Stimulated activated CD8-positive, alpha-beta memory T cell treated with anti-CD3 and anti-CD28 coated beads, Interleukin-12 subunit alpha, Interleukin-12 subunit beta, amount 100 ng/mL, for 24 hours (primary cell): Measurements from ENCODE around the gene NFASC.

Experiments
- DNase-seq: peaks from one replicate; pipeline ENCODE4 v3.0.0-alpha.2; 2020; ENCODE audit errors: extremely low read depth

Gene NFASC

DNA sequence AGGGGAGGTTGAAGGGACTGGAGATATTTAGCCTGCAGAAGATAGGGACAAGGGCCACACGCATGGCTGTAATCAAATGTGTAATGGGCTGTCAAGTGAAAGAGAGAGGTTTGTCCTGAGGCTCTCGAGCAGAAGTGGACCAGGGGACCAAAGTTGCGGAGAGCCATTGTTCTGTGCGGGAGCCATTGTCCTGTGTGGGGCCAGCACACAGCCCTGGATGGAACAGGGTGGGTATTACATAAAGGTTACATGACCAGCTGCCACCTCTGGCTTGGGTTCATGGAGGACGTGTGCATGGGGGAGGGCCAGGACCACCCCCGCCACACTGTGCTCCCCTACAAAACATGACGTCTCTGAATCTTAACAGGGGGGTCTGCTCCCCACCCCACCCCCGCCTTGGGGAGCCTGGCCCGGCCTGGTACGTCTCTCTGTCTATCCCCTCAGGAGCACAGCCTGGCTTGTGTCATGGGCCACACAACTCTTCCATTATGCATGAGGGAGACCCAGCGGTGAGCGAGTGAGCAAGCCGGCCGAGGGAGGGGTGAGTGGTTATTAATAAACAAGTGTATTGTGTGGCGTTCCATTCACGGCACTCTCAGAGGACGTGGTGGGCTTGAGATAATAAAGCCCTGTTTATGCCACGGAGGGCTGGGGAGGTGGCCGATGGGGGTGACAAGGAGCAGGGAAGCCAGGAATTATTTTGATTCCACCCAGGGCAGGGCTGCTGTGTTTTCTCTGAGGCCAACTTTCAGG is at the start of gene NFASC:
TSS of gene NFASC (plus strand) at position 703 of the 753 bp plus-strand sequence. CDS start 73,454 bp downstream, outside the sequence.
- no peak for DNase-seq

DNA sequence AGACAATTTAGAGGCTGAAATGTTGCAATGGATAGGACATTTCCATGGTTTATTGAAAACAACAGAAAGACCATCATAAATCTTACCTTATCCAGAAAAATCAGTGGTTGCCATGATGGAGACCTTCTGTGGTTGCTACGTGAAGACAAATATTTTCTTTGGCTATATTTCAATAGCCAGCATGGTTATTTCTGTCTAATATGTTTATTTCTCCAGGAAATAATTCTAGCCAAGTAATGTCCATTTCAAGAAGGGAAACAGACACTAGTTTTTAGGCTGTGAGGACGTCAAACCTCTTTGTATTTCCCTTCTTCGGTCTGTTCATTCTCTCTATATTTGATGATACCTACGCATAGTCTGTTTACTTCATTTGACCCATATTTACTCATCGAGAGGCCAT is 49.2 kb upstream of the NFASC start:
- DNase-seq: no peak

DNA sequence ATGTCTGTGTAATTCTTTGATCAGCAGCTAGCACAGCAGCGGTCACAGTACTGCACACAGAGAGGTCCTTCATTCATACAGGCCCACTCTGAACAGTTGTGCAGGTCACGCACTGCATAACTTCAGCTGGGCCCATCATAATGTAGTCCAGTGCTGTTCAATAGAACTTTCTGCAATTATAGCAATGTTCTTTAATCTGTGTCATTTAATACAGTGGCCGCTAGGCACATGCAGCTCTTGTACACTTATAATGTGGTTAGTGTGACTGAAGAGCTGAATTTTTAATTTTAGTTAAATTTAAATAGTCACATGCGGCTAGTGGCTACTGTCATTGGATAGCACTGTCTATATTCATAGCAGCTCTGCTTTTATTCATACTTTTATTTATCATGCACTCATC is 48.7 kb upstream of the NFASC start:
- no peak for DNase-seq

DNA sequence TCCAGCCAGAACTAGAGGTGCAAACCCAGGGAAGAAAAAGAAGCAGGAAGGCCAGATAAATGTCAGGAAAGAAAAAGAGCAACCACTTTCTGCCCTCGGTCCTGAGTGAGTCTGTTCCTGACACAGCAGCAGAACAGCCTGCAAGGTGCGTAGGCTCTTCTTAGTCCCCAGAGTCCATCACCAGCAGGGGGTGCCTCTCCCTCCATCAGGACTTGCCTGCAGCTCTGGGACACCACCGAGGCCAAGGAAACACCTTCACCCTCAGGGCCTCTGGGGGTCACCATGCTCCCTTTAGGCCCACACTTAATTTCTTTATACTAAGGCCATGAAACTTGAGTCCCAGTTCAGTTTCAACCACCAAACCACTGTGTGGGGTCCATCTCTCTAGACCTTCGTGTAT is 43.7 kb upstream of the NFASC start:
- no peak for DNase-seq

DNA sequence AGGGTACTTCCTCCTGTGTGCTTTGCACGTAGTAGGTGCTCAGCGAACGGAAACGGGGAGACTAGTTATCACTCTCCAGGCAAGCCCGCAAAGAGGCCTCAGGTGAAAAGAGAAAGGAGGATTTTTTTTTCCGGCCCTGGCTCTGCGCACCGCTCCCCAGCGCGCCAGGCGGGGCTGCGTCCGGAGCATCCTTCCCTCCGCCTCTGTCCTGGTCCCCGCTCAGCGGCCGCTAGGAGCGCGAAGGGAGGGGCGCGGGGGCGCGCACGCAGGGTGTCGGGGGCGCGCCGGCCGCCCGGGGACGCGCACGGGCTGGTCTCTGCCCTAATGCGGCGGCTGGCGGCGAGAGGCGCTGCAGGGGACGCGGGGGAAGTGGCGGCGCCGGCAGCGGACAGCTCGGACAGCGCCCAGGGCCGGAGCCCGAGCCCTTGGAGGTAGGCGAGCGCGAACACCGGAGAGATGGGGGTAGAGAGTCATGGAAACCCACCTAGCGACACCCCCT is 42.3 kb upstream of the NFASC start:
- DNase-seq: no peak

DNA sequence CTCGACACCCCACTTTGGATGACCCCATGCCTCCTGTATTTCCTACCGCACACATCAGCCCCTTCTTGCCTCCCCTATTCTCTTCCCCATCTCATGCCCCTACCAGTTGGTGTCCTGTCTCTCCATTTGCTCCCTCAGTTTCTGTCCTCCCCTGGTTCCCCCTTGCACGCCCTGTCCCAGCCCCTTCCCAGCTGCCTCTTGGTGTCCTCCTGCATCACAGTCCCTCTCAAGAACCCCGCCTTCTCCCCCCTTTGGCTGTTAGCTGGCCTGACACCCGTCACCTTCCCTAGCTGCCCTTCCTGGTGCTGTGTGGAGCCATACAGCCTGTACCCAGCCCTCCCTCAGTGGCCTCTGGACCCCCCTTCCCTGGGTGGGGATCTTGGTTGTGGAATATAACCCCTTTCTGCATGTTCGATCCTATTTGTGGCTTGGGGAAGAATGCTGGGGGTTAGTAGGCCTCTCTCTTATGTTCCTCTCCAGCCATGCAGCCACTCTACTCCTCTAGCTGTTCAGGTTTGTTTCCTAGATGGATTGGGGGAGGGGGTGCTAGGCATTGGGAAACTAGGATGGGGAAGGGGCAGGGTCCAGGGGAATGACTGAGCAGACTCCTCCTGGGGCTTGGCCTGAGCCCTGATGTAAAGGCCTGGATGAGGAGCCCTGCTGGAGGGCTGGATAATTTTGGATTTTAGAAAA is 41.4 kb upstream of the NFASC start:
- DNase-seq: no peak

DNA sequence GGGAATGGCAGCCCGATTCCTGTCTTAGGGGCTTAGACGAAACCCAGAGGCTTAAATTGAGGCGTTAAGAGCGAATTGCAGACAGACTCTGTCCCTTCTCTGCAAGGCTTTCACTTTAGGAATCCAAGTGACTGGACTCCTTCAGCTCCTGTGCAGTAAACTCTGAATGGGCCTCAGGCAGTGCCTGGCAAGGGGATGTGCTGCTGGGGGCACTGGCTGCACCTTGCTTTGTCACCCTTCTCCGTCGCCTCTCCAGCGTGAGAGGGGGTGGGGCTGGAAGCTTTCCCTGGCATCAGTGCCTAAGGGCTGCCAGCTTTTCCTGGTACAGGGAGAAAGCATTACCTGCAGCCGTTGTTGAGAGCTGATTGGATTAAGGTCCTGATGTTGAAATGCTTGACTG is 39.9 kb upstream of the NFASC start:
- DNase-seq: no peak

DNA sequence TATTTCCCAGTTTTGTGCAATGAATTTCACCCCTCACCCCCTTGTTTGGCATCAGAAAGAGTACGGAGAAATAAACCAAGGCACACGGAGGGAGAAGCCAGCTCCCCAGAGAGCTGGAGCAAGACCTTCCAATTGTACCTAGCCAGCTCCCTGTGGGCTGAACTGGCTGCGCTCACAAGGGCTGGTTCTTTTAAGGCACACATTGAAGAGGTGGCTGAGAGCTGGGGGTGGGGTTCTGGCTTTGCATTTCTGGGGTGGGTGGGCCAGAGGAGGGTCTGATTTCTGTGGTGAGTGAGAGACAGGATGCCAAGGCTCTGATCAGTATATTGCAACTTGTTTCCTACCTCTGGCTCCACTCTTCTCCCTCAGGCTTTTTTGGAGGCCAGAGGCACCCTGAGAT is 39.5 kb upstream of the NFASC start:
- no peak for DNase-seq

DNA sequence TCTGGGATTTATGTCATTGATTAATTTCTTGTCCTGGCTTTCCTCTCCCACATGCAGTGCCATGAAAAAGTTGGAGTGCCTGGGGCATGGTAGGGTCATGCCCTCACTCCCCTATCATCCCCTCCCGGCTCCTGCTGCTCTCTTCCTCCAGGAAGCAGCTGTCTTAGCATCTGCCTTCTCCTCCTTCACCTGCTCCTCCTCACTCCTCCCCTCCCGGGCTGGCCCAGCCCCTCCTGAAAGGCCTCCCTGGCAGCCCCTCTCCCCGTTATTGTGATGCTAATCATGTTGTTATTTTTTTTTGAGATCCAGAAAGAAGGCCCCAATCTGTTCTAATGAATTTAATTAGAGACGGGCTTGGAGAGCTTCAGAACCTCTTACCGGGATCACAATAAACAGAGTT is 36.3 kb upstream of the NFASC start:
- DNase-seq: no peak

DNA sequence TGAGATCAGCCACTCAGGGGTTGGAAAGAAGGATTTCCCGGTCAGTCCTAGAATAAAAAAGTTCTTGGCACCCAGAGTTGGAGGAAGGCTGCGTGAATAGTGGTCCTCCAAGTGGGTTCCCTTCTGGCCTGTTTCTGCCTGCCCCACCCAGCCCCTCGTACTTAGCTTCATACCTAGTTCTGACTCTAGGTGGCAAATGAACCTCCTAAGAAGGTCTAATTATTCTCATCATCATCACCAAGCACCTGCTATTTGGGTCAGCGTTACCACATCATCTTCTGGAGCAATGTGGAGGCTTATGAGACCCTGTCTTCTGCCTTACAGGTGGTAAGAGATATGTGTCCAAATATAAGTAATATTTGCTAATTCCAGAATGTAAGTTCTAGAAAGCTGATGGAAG is 35.9 kb upstream of the NFASC start:
- no peak for DNase-seq

DNA sequence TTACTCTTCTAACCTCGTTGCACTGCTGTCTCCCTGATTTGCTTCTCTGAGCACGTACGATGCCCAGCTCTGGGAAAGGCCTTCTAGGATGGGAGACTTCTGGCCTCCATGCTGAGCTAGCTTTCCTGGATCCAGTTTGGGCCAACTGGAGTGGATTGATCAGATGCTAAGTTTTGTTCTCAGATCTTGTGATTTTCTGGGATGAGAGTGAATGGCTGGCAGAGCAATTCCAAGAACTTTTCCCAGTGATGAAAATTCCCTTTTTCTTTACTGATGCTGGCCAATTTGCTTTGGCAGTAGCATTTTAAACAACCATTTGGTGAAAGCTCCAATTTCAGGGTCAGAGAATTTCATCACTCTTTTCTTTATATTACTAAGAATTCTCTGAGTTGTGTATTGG is 34.9 kb upstream of the NFASC start:
- DNase-seq: no peak

DNA sequence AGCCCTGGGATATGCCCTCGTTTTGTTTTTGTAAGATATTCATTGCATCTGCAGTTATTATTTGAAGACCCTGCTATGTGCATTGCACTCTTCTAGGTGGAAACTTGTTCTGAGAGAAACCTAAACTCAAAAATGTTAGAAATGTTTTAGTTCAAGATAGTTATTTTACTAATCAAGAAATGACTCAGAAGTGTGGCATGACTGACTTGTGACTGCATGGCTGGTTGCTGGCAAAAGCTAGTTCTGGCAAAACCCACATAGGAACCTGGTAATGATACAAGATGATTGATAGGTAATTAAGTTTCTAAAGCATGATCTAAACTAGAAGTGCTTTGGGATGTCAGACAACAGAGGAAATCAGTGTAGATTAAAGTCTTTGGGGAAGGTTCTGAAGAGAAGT is 33.8 kb upstream of the NFASC start:
- no peak for DNase-seq

DNA sequence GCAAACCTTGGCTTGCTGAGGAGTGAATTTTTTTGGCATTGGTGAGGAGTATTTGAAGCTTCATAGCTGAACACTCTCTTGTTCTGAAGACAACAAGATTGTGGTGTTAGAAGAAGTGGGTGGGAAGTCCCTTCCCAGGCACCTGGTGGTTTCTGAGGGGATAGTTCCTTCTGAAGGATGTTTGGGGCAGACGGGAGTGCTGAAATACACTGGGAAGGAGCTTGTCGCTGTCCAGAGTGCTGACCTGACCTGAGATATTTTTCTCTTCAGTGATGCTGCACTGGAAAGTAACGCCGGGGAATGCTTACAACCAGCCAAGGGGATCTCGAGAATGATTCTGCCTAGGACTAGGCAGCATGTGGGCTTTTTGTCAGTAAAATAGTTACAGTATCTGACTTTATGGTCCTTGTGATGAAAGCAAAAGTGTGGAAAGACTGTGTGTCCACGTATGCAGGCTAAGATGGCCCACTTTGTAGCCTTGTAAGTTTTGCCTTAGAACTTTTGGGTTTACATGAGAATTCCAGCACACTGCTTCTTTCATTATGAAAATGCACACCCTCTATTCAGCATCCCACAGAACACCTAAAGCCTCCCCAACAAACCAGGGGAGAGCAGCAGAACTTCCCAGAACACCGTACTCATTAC is 33.1 kb upstream of the NFASC start:
- DNase-seq: no peak

DNA sequence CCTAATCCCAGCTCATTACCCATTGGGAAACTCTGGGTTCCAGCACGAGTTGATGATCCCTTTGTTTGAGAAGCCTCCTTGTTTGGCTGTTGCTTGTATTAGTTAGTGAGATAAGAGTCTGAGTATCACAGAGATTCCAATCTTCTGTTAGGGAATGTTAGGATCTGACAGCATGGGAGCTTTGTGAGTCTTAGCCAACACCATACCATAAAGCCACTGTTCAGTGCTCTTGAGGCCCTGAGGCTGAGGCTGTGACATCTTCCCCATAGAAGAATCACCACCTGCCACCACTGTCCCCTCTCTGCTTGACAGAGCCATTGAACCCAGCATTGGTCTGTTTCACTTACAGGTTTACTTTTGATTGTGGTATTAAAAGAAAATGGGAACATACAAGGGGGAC is 29.3 kb upstream of the NFASC start:
- no peak for DNase-seq

DNA sequence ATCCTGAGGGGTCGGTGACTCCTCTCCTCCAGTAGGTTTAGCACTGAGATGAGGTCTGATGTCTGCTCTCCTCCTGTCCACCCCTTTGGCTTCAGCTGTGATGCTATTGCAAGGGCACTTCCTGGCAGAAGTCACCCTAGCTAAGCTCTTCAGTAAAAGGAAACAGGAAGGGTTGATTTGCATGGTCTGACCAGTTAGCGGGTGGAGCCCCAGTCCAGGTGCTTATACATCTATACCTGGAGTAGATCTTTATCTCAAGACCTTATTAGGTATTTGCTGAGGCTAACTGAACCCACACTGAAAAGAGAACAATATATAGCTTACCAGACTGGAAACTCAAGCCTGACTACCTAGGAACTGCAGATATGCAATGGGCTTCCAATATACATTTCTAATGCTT is 28.9 kb upstream of the NFASC start:
- no peak for DNase-seq

DNA sequence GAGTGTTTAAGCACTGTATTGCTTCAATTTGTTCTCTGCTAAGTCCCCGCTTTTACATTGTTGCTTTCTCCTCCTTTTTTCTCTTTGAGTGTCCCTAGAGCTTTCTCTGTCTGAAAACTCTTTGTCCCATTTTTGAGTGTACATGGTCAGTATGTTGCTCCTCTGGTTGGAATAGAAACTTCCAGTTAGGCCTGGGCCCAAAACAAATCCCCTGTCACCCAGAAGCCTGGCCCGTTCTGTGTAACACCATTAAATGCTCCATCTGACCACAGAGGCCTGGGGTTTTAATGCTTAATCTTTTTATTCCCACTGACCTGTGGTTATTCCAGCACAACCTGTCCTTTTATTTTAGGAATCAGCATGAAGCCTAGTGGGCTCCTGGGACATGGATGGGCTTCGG is 28.3 kb upstream of the NFASC start:
- DNase-seq: no peak

DNA sequence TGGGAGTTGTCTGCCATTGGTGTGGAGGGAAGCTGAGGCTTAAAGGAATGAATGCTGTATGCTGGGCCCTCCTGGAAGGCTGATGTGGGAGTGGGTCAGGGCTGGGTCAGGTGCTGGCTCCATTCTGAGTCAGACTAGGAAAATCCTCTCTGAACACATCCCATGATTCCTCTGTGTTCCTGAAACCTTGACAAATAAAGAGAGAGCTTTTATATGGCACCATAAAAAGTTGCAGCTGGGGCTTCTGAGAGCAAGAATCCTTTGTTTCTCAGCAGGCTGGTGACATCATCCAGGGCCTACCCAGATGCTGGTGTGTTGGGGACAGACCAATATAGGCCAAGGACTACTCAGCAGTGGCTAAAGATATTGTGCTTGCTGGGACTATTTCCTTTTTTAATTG is 27.8 kb upstream of the NFASC start:
- DNase-seq: no peak

DNA sequence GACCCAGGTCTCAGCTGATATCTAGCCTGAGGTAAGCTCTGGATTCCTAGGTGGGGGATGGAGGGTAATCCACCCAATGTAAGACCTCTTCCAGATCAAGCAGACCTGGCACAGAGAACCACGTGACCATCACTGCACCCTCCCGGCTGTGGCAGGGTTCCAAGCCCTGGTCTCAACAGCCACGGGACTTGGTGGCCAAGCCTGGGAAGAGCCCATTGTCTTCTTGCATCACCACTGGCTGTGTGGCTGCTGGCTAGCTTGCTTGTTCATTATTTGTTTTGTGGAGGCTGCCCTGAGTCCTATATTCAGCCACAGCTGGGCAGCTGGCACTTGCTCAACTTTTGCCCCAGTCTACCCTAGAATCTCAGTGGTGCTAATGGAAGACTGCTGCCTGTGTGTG is 24.1 kb upstream of the NFASC start:
- DNase-seq: no peak

DNA sequence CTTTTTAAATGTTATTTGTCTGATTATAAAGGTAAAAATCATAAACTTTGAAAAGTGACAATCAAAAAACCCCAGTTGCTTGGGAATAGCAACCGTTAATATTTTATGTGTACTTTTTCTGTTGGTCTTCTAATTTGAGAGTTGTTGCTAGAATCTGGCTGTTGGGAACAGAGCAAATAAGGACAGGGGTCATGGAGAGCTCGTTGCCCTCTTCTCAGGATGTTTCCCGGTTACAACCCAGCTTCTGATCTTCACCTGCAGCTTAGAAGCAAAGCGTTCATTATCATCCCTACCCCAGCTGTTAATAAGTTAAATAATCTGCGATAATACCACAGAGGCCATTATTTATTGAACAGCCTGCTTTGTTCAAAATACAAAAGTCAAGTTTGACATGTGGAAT is 22.1 kb upstream of the NFASC start:
- no peak for DNase-seq

DNA sequence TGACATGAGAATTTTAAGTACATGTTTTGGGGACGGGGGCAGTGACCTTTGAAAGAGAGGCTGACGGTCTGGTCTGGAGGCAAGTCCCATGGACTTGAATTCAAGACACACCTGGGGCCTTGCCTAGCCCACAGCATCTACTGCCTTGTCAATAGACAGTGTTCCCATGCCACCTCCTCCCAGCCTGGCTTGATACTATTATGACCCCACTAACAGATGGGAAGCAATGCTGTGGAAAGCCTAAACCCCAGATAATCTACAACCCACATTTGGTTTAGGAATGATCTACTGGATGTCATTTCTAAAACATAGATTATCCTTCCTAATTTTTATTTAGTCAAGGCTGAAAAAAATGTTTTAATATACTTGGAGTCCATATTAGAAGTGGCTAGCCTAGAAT is 17.8 kb upstream of the NFASC start:
- DNase-seq: no peak

DNA sequence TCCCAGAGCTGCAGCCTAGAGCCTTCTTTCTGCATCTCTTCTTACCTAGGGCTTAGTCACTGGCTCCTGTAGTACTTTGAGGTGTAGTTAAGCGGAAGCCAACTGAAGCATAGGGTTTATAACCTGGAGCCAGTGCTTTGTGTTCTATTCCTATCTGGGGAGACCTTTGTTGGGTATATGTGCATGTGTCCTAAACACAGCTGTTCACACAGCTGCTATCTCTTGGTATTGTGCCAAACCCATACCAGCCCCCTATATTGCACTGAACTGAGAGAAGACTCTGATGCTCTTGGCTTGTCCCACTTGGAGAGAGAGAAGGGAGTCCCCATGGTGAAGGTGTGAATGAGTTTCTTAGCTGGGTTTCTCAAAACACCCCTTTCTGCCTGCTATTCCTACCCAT is 17.2 kb upstream of the NFASC start:
- no peak for DNase-seq

DNA sequence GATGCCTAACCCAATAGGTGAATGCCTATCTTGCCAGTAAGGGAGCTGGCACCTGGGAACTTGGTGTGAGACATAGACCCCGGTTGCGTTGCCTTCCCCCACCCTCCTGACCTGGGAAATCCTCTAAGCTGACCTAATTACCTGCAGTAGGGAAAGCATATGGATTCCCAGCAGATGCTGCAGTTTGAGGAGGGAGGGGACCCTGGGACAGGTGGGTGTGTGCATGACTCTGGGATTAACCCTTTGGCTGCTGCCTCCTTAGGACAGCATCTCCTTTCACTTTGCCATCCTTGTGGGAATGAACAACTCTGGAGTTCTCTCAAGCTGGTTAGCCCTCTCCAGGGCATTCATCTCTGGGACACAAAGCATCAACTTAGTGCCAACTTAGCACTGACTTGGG is 16.4 kb upstream of the NFASC start:
- DNase-seq: no peak

DNA sequence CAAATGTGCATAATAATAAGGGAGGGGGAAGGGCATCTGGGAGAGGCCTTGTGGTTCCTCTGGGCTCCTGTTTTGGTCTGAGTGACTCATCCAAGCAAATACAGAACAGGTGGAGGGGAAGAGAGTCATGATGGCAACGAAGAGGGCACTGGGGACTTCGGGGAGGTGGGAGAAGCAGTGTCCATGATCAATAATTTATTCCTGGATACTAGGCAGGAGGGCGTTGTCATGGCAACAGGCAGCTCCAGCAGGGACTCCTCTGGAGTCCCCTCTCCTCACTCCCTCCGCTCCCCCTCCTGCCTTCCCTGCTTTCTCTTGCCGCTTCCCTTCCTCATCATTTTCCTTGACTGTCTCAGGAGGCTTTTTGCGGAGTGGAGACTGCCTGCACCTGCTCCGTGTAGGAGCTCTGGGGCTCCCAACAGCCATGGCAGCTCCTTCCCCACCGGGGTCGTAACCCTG is 12.3 kb upstream of the NFASC start:
- DNase-seq: no peak
